DOHH2 (cell line): ENCODE measurements around the gene ELP4.

ENCODE experiments used
- EZH2phosphoT487 ChIP-seq: fragments of 200-600 bp; sonication (generic); IDR thresholded peaks from 2 replicates; pipeline ENCODE4 v1.6.1; 2017; ENCODE audit warnings: borderline replicate concordance, mild to moderate bottlenecking, antibody characterized with exemption, low read length, moderate library complexity, mixed read lengths
- TF ChIP-seq, protein P1 (sequence below): fragments of 200-600 bp; sonication (generic); IDR thresholded peaks from one replicate; pipeline ENCODE4 v1.5.1; 2014; ENCODE audit warnings: antibody characterized with exemption, mild to moderate bottlenecking, low read depth, low read length; ENCODE audit not compliant: poor library complexity, severe bottlenecking

DNA sequence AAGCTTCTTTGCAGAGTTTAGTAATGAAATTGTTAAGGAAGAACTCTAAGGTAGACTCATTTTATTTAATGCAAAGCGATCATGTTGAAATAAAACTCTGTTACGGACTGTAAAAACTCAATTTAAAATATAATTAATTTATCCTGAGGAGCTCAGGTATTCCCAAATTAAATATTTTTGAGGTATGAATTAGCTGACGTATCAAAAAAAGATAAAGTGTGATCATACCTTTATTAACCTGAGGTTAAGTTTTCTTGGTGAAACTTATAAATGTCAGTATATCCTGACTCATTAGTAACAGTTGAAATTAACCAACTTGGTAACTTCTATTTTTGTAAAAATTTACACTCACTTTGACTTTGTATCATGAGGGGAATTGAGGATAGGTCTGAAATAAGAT is 171.2 kb downstream of the ELP4 start:
- TF ChIP-seq, protein P1, sequence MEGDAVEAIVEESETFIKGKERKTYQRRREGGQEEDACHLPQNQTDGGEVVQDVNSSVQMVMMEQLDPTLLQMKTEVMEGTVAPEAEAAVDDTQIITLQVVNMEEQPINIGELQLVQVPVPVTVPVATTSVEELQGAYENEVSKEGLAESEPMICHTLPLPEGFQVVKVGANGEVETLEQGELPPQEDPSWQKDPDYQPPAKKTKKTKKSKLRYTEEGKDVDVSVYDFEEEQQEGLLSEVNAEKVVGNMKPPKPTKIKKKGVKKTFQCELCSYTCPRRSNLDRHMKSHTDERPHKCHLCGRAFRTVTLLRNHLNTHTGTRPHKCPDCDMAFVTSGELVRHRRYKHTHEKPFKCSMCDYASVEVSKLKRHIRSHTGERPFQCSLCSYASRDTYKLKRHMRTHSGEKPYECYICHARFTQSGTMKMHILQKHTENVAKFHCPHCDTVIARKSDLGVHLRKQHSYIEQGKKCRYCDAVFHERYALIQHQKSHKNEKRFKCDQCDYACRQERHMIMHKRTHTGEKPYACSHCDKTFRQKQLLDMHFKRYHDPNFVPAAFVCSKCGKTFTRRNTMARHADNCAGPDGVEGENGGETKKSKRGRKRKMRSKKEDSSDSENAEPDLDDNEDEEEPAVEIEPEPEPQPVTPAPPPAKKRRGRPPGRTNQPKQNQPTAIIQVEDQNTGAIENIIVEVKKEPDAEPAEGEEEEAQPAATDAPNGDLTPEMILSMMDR: no peak
- no peak for TF ChIP-seq EZH2phosphoT487
